Adrenal gland (tissue), 12 donors: ENCODE measurements around the gene KIF22. TPM values are rescaled to one million over a fixed set of nuclear protein-coding genes. Genes with fewer than 3 reads are reported as not detected.
"Not testable (repeated sequence)": the region's sequence is repeated elsewhere in the genome, so short reads cannot be mapped to it uniquely, and the experiment has no call there.

Experiments
- DNase-seq, 7 donors: peaks; one replicate each; pipeline ENCODE4 v3.0.0-alpha.2; 2019 to 2020
- H3K27ac ChIP-seq, 5 donors: fragments of 200-600 bp; sonication (generic) in 4 of 5; 1 replicate in 3 of 5; 2 replicates in 2 of 5; pipeline versions ENCODE4 v1.5.1 to v1.8.0; 2016 to 2020; ENCODE audit warnings: mild to moderate bottlenecking in 1 of 5
- H3K27me3 ChIP-seq: fragments of 200-600 bp; 2 replicates; pipeline ENCODE4 v1.8.0; 2021
- H3K36me3 ChIP-seq, 2 donors: fragments of 200-600 bp; replicated peaks in 1 of 2; 1 replicate in 1 of 2; 2 replicates in 1 of 2; pipeline versions ENCODE4 v1.5.1 to v1.8.0; 2018 to 2022
- H3K4me1 ChIP-seq, 2 donors: fragments of 200-600 bp; replicated peaks in 1 of 2; 1 replicate in 1 of 2; 2 replicates in 1 of 2; pipeline versions ENCODE4 v1.5.1 to v1.8.0; 2018 to 2021
- H3K4me3 ChIP-seq, 4 donors: fragments of 200-600 bp; sonication (generic) in 3 of 4; one replicate each; pipeline ENCODE4 v1.5.1; 2016 to 2018
- H3K9me3 ChIP-seq, 3 donors: fragments of 200-600 bp; sonication (generic) in 1 of 3; replicated peaks in 1 of 3; 1 replicate in 2 of 3; 2 replicates in 1 of 3; pipeline versions ENCODE4 v1.5.1 to v1.8.0; 2016 to 2021
- CTCF ChIP-seq, 6 experiments: fragments of 450-650 bp in 4 of 6; fragments of 200-600 bp in 2 of 6; sonication (generic) in 1 of 6; IDR thresholded peaks; 1 replicate in 5 of 6; 2 replicates in 1 of 6; pipeline versions ENCODE4 v1.5.1 to v1.8.0; 2016 to 2021; ENCODE audit warnings: antibody characterized with exemption in 6 of 6, mild to moderate bottlenecking in 2 of 6, moderate library complexity in 1 of 6
- POLR2A ChIP-seq, 2 donors: fragments of 450-650 bp; IDR thresholded peaks; one replicate each; pipeline ENCODE4 v1.6.1; 2017; ENCODE audit warnings: antibody characterized with exemption in 2 of 2, mild to moderate bottlenecking in 2 of 2, moderate library complexity in 1 of 2
- WGBS, 4 donors: extraction: QIAGEN DNeasy Blood & Tissue Kit in 2 of 4; methylation state at CpG; one replicate each; pipeline versions ENCODE4 v1.1.5 to v1.1.7; 2013 to 2017; 5-methylcytosine and 5-hydroxymethylcytosine counted together
- intact Hi-C, 2 donors: fragments of 100-400 bp; cut with DNase I; formaldehyde crosslinking; loops; one replicate each; pipeline versions ENCODE4 v1.14.1 to v1.15.0; 2022 to 2023
- polyA plus RNA-seq, 3 donors: library from polyadenylated mRNA; stranded (reverse); fragments of 200-250 nt in 2 of 3; fragments of 350-450 nt in 1 of 3; fragmentation: Illumina TruSeq in 1 of 3; extraction: RNeasy Lipid Tissue Mini Kit (QIAGEN cat#74804) in 1 of 3; gene quantifications; one replicate each; pipeline ENCODE4 v1.2.3, GENCODE V29; 2013 to 2014
- total RNA-seq, 9 donors: library from RNA; depleted of rRNA in 4 of 9; stranded (reverse); fragments of >200 nt in 4 of 9; fragments of 120-200 nt in 1 of 9; fragmentation: NEBNext Ultra II Directional in 1 of 9; extraction: Animal tissue kit (Norgen Biotek cat#: 25700) in 1 of 9; gene quantifications; one replicate each; pipeline versions ENCODE4 v1.1.0 to v1.2.4, GENCODE V29; 2013 to 2023
- donor health status: healthy with polysubstance abuse.
- donor health status: Bipolar disorder and iron deficiency.
- donor health status: DM: yes; HTN: yes; CAD: no.
- donor health status: DM: no; HTN: no; CAD: no.
- donor health status: DM: no; HTN: no; CAD: no.
- donor health status: DM: yes; HTN: yes; CAD: no.

KIF22 gene
- total and polyA plus RNA-seq, 12 donors = 8.8 to 127 (median 19.7) TPM

DNA sequence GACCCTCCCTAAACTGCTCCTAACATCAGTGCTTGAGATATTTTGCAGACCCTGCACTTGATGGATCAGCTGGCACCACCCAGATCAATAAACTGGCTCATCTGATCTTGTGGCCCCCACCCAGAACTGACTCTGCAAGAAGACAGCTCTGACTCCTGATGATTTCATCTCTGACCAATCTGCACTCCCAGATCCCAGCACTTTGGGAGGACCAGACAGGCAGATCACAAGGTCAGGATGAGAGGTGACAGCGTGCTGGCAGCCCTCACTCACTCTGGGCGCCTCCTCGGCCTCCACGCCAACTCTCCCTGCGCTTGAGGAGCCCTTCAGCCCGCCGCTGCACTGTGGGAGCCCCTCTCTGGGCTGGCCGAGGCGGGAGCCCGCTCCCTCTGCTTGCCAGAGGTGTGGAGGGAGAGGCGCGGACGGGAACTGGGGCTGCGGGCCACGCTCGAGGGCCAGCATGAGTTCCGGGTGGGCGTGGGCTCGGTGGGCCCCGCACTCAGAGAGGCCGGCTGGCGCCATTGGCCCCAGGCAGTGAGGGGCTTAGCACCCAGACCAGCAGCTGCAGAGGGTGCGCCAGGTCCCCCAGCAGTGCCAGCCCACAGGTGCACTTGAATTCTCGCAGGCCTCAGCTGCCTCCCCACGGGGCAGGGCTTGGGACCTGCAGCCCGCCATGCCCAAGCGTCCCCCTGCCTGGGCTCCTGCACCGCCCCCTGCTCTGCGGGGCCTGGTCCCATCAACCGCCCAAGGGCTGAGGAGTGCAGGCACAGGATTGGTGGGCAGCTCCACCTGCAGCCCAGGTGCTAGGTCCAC lies 42.4 kb upstream of the KIF22 start:
- Histone ChIP-seq H3K27ac (no peak overlapping the region), H3K27me3 (no peaks in the 10 kb centered on the region), H3K4me1 (no peaks in the 10 kb centered on the region), H3K9me3 (no peaks in the 10 kb centered on the region), H3K36me3 (no peaks in the 10 kb centered on the region), H3K4me3 (no peak overlapping the region)
- WGBS, 4 donors = 94 to 96% (median 94%) methylated on average over 14 to 30 of the region's 30 CpGs; no CpG with 5 or more reads in 1 of the 4 donors
- intact Hi-C loops = no loop called here
- no peak for DNase-seq
- TF ChIP-seq POLR2A (IDR thresholded peaks at IDR 0.05) (no peak), CTCF (IDR thresholded peaks at IDR 0.05) (no peak)

- H3K36me3 ChIP-seq, H3K9me3 ChIP-seq, H3K4me1 ChIP-seq, H3K27me3 ChIP-seq, H3K27ac ChIP-seq, intact Hi-C loops, H3K4me3 ChIP-seq, DNase-seq: not testable (repeated sequence)
- WGBS, 4 donors = 70 to 76% (median 75%) methylated on average over 4 of the region's 4 CpGs; no CpG with 5 or more reads in 1 of the 4 donors
Measured at GRCh38 chr16:29748760-29749149, 41.8 kb upstream of the KIF22 start.

GRCh38 chr16:29753516-29753915 lies 37.0 kb upstream of the KIF22 start:
- no peak overlapping the region for H3K4me3 ChIP-seq
- no peak for DNase-seq
- no peak overlapping the region for H3K27ac ChIP-seq
- H3K9me3 ChIP-seq = no peaks in the 10 kb centered on the region
- intact Hi-C loops = no loop called here
- no peaks in the 10 kb centered on the region for H3K36me3 ChIP-seq
- H3K4me1 ChIP-seq = no peaks in the 10 kb centered on the region
- WGBS, 4 donors = 53 to 68% (median 60%) methylated on average over 1 of the region's 1 CpG
- TF ChIP-seq CTCF (IDR thresholded peaks at IDR 0.05) (no peak), POLR2A (IDR thresholded peaks at IDR 0.05) (no peak)
- H3K27me3 ChIP-seq = no peaks in the 10 kb centered on the region

DNA sequence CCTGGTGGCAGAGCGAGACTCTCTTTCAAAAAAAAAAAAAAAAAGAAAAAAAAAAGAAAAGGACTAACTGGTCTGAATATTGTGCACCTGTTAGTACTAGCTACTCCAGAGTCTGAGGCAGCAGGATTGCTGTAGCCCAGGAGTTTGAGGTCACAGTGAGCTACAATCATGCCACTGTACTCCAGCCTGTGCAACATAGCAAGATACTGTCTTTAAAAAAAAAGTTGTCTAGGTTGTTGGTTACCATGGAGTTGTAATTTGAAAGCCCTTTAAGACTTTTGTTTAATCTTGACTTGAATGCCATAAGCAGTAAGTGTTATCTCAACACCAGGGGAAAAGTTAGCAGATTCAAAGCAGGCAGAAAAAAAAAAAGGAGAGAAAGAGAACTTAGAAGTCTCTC lies 33.9 kb upstream of the KIF22 start:
- intact Hi-C loops = no loop called here
- no peaks in the 10 kb centered on the region for H3K9me3 ChIP-seq
- no peaks in the 10 kb centered on the region for H3K27me3 ChIP-seq
- no peaks in the 10 kb centered on the region for H3K36me3 ChIP-seq
- H3K4me1 ChIP-seq = no peaks in the 10 kb centered on the region
- no peak overlapping the region for H3K27ac ChIP-seq
- TF ChIP-seq POLR2A (IDR thresholded peaks at IDR 0.05) = no peak
- TF ChIP-seq CTCF (IDR thresholded peaks at IDR 0.05) = no peak
- no peak overlapping the region for H3K4me3 ChIP-seq
- 56 to 100% (median 80%) methylated on average over 1 of the region's 1 CpG for WGBS, 4 donors
- DNase-seq = no peak

- H3K36me3 ChIP-seq, H3K27ac ChIP-seq, intact Hi-C loops, H3K9me3 ChIP-seq, H3K27me3 ChIP-seq, DNase-seq, H3K4me3 ChIP-seq, H3K4me1 ChIP-seq: not testable (repeated sequence)
- 81 to 93% (median 84%) methylated on average over 8 of the region's 8 CpGs for WGBS, 4 donors
Measured at GRCh38 chr16:29757086-29757485, 33.5 kb upstream of the KIF22 start.
